Measurements from ENCODE around the gene SPTBN1. TPM values are rescaled to one million over a fixed set of nuclear protein-coding genes. Genes with fewer than 3 reads are reported as not detected.

SPTBN1 gene
- polyA plus RNA-seq, 1 experiment = 56.6 TPM

DNA sequence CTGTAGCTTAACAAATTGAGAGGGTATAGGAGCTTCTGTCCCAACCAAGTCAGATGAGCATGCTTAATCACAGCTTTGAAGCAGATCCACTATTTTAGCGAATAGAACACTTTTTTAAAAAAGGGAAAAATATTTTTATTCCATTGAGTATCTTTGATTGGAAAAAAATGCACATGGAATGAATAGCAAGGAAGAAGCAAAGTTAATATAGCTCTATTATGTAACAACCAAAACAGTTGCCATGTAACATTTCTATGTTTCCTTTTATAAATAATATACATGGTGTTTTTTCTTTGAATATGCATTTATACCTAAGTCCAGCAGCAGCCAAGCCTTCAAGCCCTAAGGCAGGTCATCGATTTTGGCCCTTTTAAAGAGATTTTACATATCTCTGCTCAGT, 21.4 kb upstream of the SPTBN1 start:
- Histone ChIP-seq H3K27ac (ENCODE audit: low read depth, low read length) (no peak overlapping the region), H3K9me3 (ENCODE audit: control insufficient read depth, insufficient read depth, low read length) (no peaks in the 10 kb centered on the region), H3K27me3 (ENCODE audit: control insufficient read depth, insufficient read depth, low read length) (peaks cover 3% of the 10 kb centered on the region), H3K4me3 (ENCODE audit: low read depth, low read length) (no peak overlapping the region)
- ChIA-PET CTCF (interaction anchor here (0.8 kb wide), 1 partner anchor 88 kb away, joined by 3 read pairs; no protein-coding TSS in a partner anchor), POLR2A (no interaction called here)
- TF ChIP-seq, protein P1, sequence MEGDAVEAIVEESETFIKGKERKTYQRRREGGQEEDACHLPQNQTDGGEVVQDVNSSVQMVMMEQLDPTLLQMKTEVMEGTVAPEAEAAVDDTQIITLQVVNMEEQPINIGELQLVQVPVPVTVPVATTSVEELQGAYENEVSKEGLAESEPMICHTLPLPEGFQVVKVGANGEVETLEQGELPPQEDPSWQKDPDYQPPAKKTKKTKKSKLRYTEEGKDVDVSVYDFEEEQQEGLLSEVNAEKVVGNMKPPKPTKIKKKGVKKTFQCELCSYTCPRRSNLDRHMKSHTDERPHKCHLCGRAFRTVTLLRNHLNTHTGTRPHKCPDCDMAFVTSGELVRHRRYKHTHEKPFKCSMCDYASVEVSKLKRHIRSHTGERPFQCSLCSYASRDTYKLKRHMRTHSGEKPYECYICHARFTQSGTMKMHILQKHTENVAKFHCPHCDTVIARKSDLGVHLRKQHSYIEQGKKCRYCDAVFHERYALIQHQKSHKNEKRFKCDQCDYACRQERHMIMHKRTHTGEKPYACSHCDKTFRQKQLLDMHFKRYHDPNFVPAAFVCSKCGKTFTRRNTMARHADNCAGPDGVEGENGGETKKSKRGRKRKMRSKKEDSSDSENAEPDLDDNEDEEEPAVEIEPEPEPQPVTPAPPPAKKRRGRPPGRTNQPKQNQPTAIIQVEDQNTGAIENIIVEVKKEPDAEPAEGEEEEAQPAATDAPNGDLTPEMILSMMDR (IDR thresholded peaks at IDR 0.05; ENCODE audit: low read depth, low read length) = no peak
- DNase-seq (ENCODE audit: low read depth, low spot score) = no peak

DNA sequence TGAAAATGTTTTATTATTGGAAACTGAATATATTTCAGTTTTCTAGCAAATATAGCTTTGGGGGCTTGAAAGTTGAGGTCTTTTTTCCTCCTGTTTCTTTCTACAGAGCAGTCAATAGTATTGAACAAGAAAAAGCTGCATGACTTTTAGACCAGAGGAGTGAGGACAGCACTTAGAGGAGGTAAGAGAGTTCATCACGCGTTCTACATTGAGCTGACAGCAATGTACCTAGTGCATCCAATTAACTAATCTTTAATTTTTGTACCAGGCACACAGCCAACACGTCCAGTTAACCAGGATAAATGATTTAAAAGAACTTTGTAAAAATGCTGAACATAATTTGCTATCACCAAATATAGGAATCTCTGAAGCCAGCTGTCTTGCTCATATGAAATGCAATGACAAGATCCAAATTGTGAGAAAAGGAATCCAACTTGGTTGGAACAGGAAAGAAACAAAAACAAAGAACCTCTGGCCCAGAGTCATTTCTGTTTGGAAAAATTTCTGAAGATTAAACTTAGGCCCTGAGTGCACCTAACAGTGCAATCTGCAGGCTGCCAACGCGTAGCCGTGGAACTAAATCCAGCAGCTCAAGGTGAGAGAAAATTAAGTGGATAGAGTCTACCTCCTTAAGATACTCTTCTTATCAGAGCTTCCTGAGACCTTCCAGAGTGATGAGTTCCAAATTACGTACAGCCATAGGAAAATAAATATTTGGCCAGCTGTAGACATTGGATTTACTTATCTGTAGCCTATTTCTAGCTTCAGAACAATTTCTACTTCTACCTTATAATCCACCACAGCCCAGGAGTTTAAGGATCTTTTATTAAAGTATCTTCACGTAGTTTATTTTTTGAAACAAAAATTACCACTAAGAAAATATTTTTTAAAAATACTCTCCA, 20.6 kb upstream of the SPTBN1 start:
- Histone ChIP-seq H3K4me3 (ENCODE audit: low read depth, low read length) (no peak overlapping the region), H3K27me3 (ENCODE audit: control insufficient read depth, insufficient read depth, low read length) (peaks cover 3% of the 10 kb centered on the region), H3K27ac (ENCODE audit: low read depth, low read length) (no peak overlapping the region), H3K9me3 (ENCODE audit: control insufficient read depth, insufficient read depth, low read length) (no peaks in the 10 kb centered on the region)
- ChIA-PET POLR2A (no interaction called here), CTCF (interaction anchor here (0.8 kb wide), 1 partner anchor 89 kb away, joined by 3 read pairs; no protein-coding TSS in a partner anchor)
- no peak for DNase-seq (ENCODE audit: low read depth, low spot score)
- TF ChIP-seq, protein P1 (IDR thresholded peaks at IDR 0.05; ENCODE audit: low read depth, low read length) = no peak

DNA sequence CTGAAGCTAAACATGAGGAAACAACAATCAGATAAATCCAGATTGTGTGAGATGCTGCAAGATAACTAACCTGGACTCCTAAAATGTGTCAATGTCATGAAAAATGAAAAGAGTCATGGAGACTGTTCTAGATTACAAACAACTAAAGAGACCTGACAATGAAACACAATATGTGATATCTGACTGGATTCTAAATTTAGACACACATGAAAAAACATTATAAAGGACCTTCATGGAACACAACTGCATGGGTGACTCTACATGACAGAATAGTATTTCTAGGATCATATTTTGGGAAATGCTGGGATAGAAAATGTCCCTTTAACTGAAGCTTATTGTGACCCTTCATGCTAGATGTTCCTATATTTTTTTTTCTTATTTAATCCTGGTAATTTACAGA, 18.5 kb upstream of the SPTBN1 start:
- Histone ChIP-seq H3K27me3 (ENCODE audit: control insufficient read depth, insufficient read depth, low read length) (no peaks in the 10 kb centered on the region), H3K9me3 (ENCODE audit: control insufficient read depth, insufficient read depth, low read length) (no peaks in the 10 kb centered on the region), H3K27ac (ENCODE audit: low read depth, low read length) (no peak overlapping the region), H3K4me3 (ENCODE audit: low read depth, low read length) (no peak overlapping the region)
- TF ChIP-seq, protein P1 (IDR thresholded peaks at IDR 0.05; ENCODE audit: low read depth, low read length) = no peak
- CTCF ChIA-PET = no interaction called here
- POLR2A ChIA-PET = no interaction called here
- DNase-seq (ENCODE audit: low read depth, low spot score) = no peak

DNA sequence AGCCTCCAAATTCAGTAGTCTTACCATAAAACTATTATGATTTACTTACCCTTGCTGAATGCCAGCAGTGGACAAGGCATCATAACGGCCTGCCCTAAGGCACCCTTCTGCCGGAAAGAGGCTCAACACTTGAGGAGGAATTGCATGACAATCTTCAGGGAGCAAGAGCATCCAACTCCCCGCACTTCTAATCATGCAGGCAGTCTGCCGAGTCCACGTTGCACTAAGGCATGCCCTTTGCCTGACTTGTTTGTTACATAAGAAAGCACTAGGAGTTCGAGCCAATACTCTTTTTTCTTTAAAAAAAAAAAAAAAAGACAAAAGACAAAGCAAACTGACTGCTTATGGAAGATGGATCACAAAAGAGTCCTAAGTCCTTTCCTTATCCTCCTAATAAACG, 17.9 kb upstream of the SPTBN1 start:
- Histone ChIP-seq H3K4me3 (ENCODE audit: low read depth, low read length) (no peak overlapping the region), H3K27ac (ENCODE audit: low read depth, low read length) (no peak overlapping the region), H3K27me3 (ENCODE audit: control insufficient read depth, insufficient read depth, low read length) (no peaks in the 10 kb centered on the region), H3K9me3 (ENCODE audit: control insufficient read depth, insufficient read depth, low read length) (no peaks in the 10 kb centered on the region)
- ChIA-PET POLR2A (no interaction called here), CTCF (no interaction called here)
- no peak for DNase-seq (ENCODE audit: low read depth, low spot score)
- TF ChIP-seq, protein P1 (IDR thresholded peaks at IDR 0.05; ENCODE audit: low read depth, low read length) = no peak

DNA sequence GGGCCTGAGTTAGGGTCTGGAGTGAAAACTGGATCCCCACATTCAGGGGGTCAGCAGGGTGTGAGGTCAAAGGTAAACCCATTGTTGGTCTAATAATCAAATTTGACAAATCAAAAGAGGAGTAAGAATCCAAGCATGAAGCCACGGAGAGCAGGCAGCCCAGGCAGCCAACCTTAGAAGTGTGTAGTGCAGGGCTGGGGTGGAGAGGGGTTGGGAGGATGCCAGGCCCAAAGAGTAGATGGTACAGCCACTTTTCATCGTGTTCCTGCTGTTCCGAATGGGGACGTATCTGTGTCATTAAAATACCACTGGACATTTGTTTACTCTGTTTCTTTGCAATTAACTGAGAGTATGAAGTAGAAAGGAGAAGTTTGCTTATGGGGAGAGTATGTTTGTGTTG, 16.5 kb upstream of the SPTBN1 start:
- Histone ChIP-seq H3K4me3 (ENCODE audit: low read depth, low read length) (no peak overlapping the region), H3K9me3 (ENCODE audit: control insufficient read depth, insufficient read depth, low read length) (no peaks in the 10 kb centered on the region), H3K27ac (ENCODE audit: low read depth, low read length) (no peak overlapping the region), H3K27me3 (ENCODE audit: control insufficient read depth, insufficient read depth, low read length) (no peaks in the 10 kb centered on the region)
- ChIA-PET POLR2A (no interaction called here), CTCF (no interaction called here)
- TF ChIP-seq, protein P1 (IDR thresholded peaks at IDR 0.05; ENCODE audit: low read depth, low read length) = no peak
- DNase-seq (ENCODE audit: low read depth, low spot score) = no peak
